ENCODE data around the gene AKAP12.

The AKAP12 gene

DNA sequence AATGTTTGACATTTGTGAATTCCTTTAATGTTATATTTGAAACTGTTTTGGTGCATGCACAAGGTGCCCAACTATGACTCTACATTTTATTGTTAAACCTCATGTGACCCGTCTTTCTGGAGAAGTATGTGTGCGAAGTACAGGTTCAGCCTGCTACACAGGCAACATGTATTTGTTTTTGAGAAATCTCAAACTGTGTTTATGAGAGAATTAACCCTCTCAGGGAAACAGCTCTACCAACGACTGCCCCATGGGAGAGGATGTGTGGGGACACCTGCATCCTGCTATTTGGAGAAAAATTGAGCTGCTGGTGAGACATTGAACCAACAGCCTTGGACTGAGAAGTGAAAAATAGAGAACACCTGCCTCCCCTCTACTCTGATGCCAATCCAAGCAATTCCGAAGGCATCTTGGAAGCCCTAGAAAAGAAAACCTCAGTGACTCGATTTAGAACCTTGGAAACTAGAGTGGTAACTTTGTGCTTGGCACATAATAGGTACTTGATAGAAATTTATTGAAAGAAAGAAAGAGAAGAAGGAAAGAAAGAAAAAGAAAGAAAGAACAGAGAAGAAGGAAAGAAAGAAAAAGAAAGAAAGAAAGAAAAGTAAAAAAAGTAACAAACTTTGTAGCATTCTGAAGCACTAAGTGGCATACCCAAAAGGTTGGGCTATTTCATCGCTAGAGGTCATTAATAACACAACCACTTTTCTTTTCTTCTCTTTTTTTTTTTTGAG is 2.9 kb upstream of the AKAP12 start:
- no peaks in the 10 kb centered on the region for H3K27me3 ChIP-seq (ENCODE audit: insufficient read depth, low read length, poor library complexity)
- H3K79me2 ChIP-seq (ENCODE audit: insufficient read depth, low read length), result no peaks in the 10 kb centered on the region
- DNase-seq (peak; percentile 48), ATAC-seq (ENCODE audit: insufficient read depth, low read depth) (peak; percentile 91)
- no peak overlapping the region for H2AFZ ChIP-seq (ENCODE audit: low read depth, low read length)
- peak overlapping the region; percentile 80 for H3K27ac ChIP-seq (ENCODE audit: low read length)
- no peaks in the 10 kb centered on the region for H3K36me3 ChIP-seq (ENCODE audit: insufficient read depth, low read length)
- no peaks in the 10 kb centered on the region for H4K20me1 ChIP-seq (ENCODE audit: insufficient read depth, low read length)
- peaks cover 36% of the 10 kb centered on the region for H3K4me1 ChIP-seq (ENCODE audit: insufficient read depth, low read length)
- H3K9me3 ChIP-seq (ENCODE audit: insufficient read depth, low read length, severe bottlenecking), result no peaks in the 10 kb centered on the region
- H3K4me3 ChIP-seq (ENCODE audit: low read depth in 1 of 2, low read length in 2 of 2), result no peak overlapping the region
- TF ChIP-seq, protein P1, sequence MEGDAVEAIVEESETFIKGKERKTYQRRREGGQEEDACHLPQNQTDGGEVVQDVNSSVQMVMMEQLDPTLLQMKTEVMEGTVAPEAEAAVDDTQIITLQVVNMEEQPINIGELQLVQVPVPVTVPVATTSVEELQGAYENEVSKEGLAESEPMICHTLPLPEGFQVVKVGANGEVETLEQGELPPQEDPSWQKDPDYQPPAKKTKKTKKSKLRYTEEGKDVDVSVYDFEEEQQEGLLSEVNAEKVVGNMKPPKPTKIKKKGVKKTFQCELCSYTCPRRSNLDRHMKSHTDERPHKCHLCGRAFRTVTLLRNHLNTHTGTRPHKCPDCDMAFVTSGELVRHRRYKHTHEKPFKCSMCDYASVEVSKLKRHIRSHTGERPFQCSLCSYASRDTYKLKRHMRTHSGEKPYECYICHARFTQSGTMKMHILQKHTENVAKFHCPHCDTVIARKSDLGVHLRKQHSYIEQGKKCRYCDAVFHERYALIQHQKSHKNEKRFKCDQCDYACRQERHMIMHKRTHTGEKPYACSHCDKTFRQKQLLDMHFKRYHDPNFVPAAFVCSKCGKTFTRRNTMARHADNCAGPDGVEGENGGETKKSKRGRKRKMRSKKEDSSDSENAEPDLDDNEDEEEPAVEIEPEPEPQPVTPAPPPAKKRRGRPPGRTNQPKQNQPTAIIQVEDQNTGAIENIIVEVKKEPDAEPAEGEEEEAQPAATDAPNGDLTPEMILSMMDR (IDR thresholded peaks at IDR 0.05; ENCODE audit: borderline replicate concordance, extremely low read depth, low read length, poor library complexity, severe bottlenecking), result no peak
- no peak for TF ChIP-seq EZH2 (IDR thresholded peaks at IDR 0.05; ENCODE audit: borderline replicate concordance, low read depth, low read length, severe bottlenecking)
- H3K9ac ChIP-seq (ENCODE audit: low read depth, low read length), result peak overlapping the region; percentile 19; the same call in 1 of the 2 replicates
- H3K4me2 ChIP-seq (ENCODE audit: insufficient read depth, low read length), result peak overlapping the region; percentile 14; the same call in 1 of the 2 replicates

- no peak overlapping the region for H3K4me3 ChIP-seq (ENCODE audit: low read depth in 1 of 2, low read length in 2 of 2)
These were observed 394 bp downstream of the AKAP12 start for GRCh38 chr6:151240036-151240685.

GRCh38 chr6:151240791-151241642 is 1.2 kb downstream of the AKAP12 start:
- Histone ChIP-seq H3K27me3 (ENCODE audit: insufficient read depth, low read length, poor library complexity) (no peaks in the 10 kb centered on the region), H3K36me3 (ENCODE audit: insufficient read depth, low read length) (no peaks in the 10 kb centered on the region), H2AFZ (ENCODE audit: low read depth, low read length) (no peak overlapping the region), H3K4me2 (ENCODE audit: insufficient read depth, low read length) (no peak overlapping the region), H3K4me1 (ENCODE audit: insufficient read depth, low read length) (peaks cover 24% of the 10 kb centered on the region), H3K9ac (ENCODE audit: low read depth, low read length) (no peak overlapping the region), H3K79me2 (ENCODE audit: insufficient read depth, low read length) (no peaks in the 10 kb centered on the region), H3K27ac (ENCODE audit: low read length) (no peak overlapping the region), H3K4me3 (ENCODE audit: low read depth in 1 of 2, low read length in 2 of 2) (no peak overlapping the region), H4K20me1 (ENCODE audit: insufficient read depth, low read length) (no peaks in the 10 kb centered on the region), H3K9me3 (ENCODE audit: insufficient read depth, low read length, severe bottlenecking) (no peaks in the 10 kb centered on the region)
- ATAC-seq (ENCODE audit: insufficient read depth, low read depth), result no peak
- TF ChIP-seq EZH2 (IDR thresholded peaks at IDR 0.05; ENCODE audit: borderline replicate concordance, low read depth, low read length, severe bottlenecking), result no peak
- TF ChIP-seq, protein P1 (IDR thresholded peaks at IDR 0.05; ENCODE audit: borderline replicate concordance, extremely low read depth, low read length, poor library complexity, severe bottlenecking), result no peak
- DNase-seq, result no peak

More at GRCh38 chr6:151240036-151240685, 394 bp downstream of the AKAP12 start:
- Histone ChIP-seq H3K9ac (ENCODE audit: low read depth, low read length) (no peak overlapping the region), H3K4me1 (ENCODE audit: insufficient read depth, low read length) (peaks cover 30% of the 10 kb centered on the region), H3K27ac (ENCODE audit: low read length) (no peak overlapping the region), H3K9me3 (ENCODE audit: insufficient read depth, low read length, severe bottlenecking) (no peaks in the 10 kb centered on the region), H3K36me3 (ENCODE audit: insufficient read depth, low read length) (no peaks in the 10 kb centered on the region), H3K27me3 (ENCODE audit: insufficient read depth, low read length, poor library complexity) (no peaks in the 10 kb centered on the region), H3K79me2 (ENCODE audit: insufficient read depth, low read length) (no peaks in the 10 kb centered on the region), H4K20me1 (ENCODE audit: insufficient read depth, low read length) (no peaks in the 10 kb centered on the region), H3K4me2 (ENCODE audit: insufficient read depth, low read length) (no peak overlapping the region), H2AFZ (ENCODE audit: low read depth, low read length) (no peak overlapping the region)
- ATAC-seq (ENCODE audit: insufficient read depth, low read depth), result no peak
- DNase-seq, result no peak
- no peak for TF ChIP-seq EZH2 (IDR thresholded peaks at IDR 0.05; ENCODE audit: borderline replicate concordance, low read depth, low read length, severe bottlenecking)
